ENCODE results near the gene SBK1. TPM values are rescaled to one million over a fixed set of nuclear protein-coding genes. Genes with fewer than 3 reads are reported as not detected.
"Not testable (repeated sequence)": the region's sequence is repeated elsewhere in the genome, so short reads cannot be mapped to it uniquely, and the experiment has no call there.

Gene SBK1
- not detected in 2 replicates for total RNA-seq (2014; rRNA removed; shearing (Covaris generic))

DNA sequence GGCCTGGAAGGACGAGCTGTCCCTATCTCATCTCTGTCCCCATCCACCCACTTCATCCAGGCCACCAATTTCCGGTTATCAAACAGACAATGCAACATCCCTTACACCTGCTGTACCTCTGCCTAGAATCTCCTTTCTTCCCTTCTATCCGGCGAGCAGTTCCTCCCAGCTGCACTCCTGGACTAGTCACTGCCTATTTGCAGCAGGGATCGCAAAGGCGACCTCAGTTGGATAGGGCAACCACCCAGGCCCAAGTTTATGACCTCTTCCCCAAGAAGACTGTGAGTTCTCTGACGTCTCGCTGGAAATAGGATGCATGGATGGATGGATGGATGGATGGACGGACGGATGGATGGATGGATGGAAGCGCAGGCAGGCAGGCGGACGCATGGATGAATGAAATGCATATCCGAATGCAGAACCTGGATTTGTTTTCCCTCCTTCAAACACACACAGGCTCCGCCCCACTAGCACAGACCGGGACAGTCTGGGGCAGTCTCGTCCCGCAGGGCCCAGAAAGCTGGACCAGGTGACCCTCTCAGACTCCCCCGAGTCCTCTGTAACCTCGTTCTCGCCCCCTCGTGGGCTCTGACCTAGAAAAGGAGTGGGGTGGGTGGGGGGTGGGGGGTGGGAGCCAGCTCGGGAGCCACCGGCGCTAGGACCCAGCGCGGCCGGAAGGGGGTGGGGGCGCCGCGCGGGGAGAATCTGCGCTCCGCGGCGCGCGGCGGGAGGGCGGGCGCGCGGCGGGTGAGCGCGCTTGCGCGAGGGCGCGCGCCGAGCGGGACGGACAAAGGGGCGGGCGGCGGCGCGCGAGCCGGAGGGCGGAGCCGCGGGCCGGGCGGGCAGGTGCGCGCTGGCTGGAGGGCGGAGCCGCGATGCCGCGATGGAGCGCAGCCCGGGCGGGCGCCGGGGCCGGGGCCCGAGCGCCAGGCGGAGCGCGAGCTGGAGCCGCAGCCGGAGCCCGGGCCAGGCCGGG, at the start of gene SBK1:
Gene SBK1, plus strand, starts transcription at position 875 of the 976 bp plus-strand sequence. CDS start 24,867 bp downstream, outside the sequence.
- H3K27me3 ChIP-seq (replicated peaks), result peaks cover 53% of the 10 kb centered on the region
- peaks cover 11% of the 10 kb centered on the region for H3K4me1 ChIP-seq (replicated peaks)
- H3K4me3 ChIP-seq, result peak within 1 kb of the TSS; percentile 29
- no peak within 1 kb of the TSS for H3K27ac ChIP-seq
- no peak for DNase-seq (ENCODE audit: low read depth in 1 of 2, low spot score in 2 of 2)
- H3K36me3 ChIP-seq, result no peaks in the 10 kb centered on the region
- H3K9me3 ChIP-seq (replicated peaks), result no peaks in the 10 kb centered on the region

DNA sequence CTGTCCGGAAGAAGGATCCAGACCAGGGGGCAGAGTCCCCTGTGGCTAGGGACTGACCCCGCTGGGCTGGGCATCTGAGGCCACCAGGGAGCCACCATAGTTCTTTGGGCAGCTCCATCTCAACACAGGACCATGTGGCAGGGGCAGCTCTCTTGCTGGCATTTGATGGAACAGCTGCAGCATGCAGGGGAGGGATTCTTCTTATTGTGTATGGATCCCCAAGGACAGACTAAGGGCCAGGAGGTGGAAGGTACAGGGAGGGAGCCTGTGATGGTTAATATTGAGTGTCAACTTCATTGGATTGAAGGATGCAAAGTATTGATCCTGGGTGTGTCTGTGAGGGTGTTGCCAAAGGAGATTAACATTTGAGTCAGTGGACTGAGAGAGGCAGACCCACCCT, 42.8 kb upstream of the SBK1 start:
- not testable (repeated sequence) for H3K4me1 ChIP-seq (replicated peaks); H3K36me3 ChIP-seq; H3K9me3 ChIP-seq (replicated peaks); DNase-seq (ENCODE audit: low read depth in 1 of 2, low spot score in 2 of 2); H3K27ac ChIP-seq; H3K27me3 ChIP-seq (replicated peaks); H3K4me3 ChIP-seq

DNA sequence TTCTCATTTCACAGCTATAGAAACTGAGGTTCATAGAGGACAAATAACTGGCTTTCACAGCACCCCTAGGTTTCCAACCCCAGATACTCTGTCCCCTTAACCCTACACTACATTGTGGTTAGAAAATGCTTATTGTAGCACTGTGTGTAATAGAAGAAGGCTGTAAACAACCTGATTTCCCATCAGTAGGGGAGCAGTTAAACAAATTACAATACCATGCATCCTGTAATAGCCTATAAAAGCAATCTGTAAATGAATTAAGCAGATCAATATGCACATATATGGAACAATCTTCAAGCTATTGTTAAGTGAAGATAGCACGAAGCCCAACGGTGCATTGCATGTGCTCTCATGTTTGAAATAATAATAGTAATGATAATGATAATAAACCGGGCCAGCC, 41.3 kb upstream of the SBK1 start:
- H3K27ac ChIP-seq, result no peak overlapping the region
- no peak for DNase-seq (ENCODE audit: low read depth in 1 of 2, low spot score in 2 of 2)
- peaks cover 3% of the 10 kb centered on the region; the same call in 1 of the 2 replicates for H3K27me3 ChIP-seq (replicated peaks)
- H3K4me1 ChIP-seq (replicated peaks), result no peaks in the 10 kb centered on the region
- H3K9me3 ChIP-seq (replicated peaks), result no peaks in the 10 kb centered on the region
- no peak overlapping the region for H3K4me3 ChIP-seq
- H3K36me3 ChIP-seq, result no peaks in the 10 kb centered on the region

DNA sequence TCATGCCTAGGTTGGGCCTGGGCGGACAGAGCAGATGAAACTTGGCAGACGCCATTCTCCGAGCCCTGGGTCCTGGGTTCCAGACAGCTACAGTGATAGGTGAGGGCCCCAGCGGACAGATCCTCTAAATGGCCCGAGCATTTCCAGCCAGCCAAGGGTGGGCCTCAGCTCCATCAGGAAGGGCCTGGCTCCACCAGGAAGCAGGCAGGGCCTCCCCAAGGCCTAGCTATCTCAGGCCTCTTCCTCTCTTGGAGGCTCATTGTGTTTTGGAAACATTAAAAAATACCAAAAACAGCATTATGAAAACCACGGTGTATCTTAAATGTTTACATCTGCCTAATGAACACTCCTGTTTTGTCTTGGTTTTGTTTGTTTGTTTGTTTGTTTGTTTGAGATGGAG, 38.2 kb upstream of the SBK1 start:
- Histone ChIP-seq H3K4me3 (no peak overlapping the region), H3K36me3 (no peaks in the 10 kb centered on the region), H3K4me1 (replicated peaks) (no peaks in the 10 kb centered on the region), H3K9me3 (replicated peaks) (no peaks in the 10 kb centered on the region), H3K27ac (no peak overlapping the region), H3K27me3 (replicated peaks) (peaks cover 13% of the 10 kb centered on the region)
- no peak for DNase-seq (ENCODE audit: low read depth in 1 of 2, low spot score in 2 of 2)

DNA sequence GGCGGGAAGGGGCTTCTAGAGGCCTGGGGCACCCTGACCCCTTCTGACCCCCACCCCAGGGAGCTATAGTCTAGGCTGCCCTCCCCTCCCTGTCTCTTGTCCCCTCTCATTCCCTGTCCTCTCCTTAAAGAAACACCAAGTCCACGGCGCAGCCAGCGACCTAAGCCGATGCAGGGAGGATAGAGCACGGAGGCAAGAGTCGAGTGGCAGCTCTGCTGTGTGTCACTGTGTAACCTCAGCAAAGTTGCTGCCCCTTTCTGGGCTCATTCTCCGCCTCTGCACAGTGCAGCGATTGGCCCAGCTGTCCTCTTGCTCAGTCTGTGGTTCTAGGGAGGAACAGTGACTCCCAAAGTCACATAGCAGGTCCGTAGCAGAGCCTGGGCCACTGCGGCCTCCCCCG, 36.5 kb upstream of the SBK1 start:
- no peak overlapping the region for H3K4me3 ChIP-seq

DNA sequence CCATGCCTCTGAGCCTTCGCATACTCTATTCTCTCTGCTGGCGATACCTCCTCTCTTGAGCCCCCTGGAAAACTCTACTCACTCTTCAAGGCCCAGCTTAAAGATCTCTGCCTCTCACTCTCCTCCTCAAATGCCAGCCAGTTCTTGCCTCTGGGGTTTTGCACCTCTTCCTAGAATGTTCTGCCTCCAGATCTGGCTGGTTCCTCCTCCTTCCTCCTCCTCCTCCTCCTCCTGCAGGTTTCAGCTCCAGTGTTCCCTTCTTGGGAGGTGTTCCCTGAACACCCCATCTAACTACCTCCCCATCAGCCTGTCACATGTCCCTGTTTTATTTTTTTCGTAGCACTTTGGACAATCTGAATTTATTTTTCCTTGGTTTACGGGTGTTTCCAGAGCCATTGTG, 35.1 kb upstream of the SBK1 start:
- Histone ChIP-seq H3K4me3 (no peak overlapping the region), H3K4me1 (replicated peaks) (no peaks in the 10 kb centered on the region), H3K27me3 (replicated peaks) (peaks cover 19% of the 10 kb centered on the region), H3K9me3 (replicated peaks) (no peaks in the 10 kb centered on the region), H3K36me3 (no peaks in the 10 kb centered on the region), H3K27ac (no peak overlapping the region)
- DNase-seq (ENCODE audit: low read depth in 1 of 2, low spot score in 2 of 2), result no peak

More for the DNA sequence above, 36.5 kb upstream of the SBK1 start:
- no peak for DNase-seq (ENCODE audit: low read depth in 1 of 2, low spot score in 2 of 2)
- Histone ChIP-seq H3K36me3 (no peaks in the 10 kb centered on the region), H3K4me1 (replicated peaks) (no peaks in the 10 kb centered on the region), H3K27ac (no peak overlapping the region), H3K27me3 (replicated peaks) (peaks cover 18% of the 10 kb centered on the region), H3K9me3 (replicated peaks) (no peaks in the 10 kb centered on the region)

DNA sequence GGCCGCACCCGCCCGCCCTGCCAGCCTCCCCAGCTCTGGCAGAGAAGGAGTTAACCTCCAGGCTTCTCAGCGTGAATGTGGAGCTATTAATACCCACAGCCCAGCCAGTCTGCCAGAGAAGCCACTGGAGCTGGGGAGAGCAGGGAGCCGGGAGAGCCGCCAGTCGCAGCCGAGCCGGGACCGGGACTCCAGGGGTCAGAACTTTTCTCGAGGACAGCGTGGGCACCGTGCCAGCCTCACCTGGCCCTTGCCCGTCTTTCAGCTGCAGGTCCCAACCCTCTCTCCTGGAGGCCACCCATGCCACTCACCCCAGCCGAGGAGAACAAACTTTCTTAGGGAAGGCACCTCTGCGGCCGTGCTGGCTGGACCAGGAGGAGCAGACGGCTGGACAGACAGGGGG, 33.8 kb upstream of the SBK1 start:
- DNase-seq (ENCODE audit: low read depth in 1 of 2, low spot score in 2 of 2), result no peak

DNA sequence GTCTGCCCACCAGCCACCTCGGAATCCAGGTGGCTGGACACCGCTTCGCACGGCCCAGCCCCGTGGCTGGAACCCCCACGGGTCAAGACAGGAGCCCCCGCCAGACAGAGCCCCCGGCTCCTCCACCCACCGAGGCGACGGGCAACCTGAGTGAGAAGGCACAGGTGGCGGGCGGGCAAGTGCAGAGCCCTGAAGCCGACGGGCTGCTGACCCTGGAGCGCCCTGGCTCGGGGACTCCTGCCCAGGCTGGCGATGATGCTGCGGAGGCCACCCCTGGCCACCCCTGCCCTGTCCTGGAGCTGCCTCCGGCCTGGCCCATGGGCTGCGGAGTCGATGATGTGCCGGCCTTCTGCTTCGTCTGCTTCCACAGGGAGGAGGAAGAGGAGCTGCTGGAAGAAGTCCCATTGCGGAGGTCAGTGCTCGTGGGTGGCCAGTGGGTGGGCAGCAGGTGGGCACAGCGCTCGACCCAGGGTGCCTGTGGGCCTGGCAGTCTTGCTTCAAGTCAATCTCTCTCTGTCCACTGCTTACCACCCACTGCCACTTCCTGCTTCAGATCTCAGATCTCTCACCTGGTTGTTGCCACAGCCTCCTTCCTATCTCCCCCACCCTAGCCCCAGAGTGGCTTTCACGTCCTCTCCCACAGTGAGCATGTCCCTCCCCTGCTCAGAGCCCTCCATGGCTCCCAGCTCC, 33.1 kb upstream of the SBK1 start:
- H3K27me3 ChIP-seq (replicated peaks), result peaks cover 30% of the 10 kb centered on the region
- no peak for DNase-seq (ENCODE audit: low read depth in 1 of 2, low spot score in 2 of 2)

More for the DNA sequence above, 33.8 kb upstream of the SBK1 start:
- no peak overlapping the region for H3K27ac ChIP-seq
- H3K9me3 ChIP-seq (replicated peaks), result no peaks in the 10 kb centered on the region
- no peaks in the 10 kb centered on the region for H3K4me1 ChIP-seq (replicated peaks)
- H3K4me3 ChIP-seq, result no peak overlapping the region
- H3K36me3 ChIP-seq, result no peaks in the 10 kb centered on the region
- peaks cover 30% of the 10 kb centered on the region for H3K27me3 ChIP-seq (replicated peaks)

DNA sequence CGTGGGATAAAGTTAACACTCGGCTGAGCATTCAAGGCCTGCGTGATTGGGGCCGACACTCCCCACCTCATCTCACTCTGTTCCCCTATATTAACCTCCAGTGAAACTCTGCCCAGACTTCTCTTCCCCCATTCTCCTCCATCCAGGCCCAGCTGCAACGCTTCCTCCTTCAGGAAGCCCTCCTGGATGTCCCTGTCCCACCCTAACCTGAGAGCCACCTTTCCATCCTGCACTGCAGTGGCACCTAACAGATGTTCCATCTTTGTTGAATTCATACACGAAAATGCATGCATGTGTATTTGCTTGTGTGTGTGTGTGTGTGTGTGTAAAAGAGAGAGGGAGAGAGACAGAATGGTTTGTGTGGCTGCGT, 32.6 kb upstream of the SBK1 start:
- no peaks in the 10 kb centered on the region for H3K9me3 ChIP-seq (replicated peaks)
- no peak for DNase-seq (ENCODE audit: low read depth in 1 of 2, low spot score in 2 of 2)

More for the DNA sequence above, 33.1 kb upstream of the SBK1 start:
- H3K27ac ChIP-seq, result no peak overlapping the region
- H3K4me3 ChIP-seq, result no peak overlapping the region
- H3K4me1 ChIP-seq (replicated peaks), result no peaks in the 10 kb centered on the region
- no peaks in the 10 kb centered on the region for H3K9me3 ChIP-seq (replicated peaks)
- no peaks in the 10 kb centered on the region for H3K36me3 ChIP-seq

DNA sequence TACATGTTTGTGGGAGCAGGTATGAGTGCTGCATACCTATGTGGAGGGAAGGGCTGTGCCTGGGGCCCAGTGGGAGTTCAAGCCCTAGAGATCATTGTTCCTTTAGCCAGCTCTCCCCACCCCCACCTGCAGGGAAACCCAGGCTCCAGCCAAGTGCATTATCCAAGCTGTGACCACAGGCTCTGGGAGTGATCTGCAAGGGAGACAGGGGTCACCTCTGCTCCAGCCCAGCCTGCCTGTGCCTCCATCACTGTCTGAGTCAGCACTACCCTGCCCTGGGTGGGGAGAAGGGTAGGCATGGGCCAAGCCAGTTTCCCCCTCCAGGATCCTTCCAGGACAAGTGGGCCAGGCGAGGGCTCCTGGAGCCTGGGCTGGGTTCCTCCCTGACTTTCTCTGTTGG, 32.1 kb upstream of the SBK1 start:
- Histone ChIP-seq H3K9me3 (replicated peaks) (no peaks in the 10 kb centered on the region), H3K4me3 (no peak overlapping the region), H3K27me3 (replicated peaks) (peaks cover 32% of the 10 kb centered on the region), H3K27ac (no peak overlapping the region), H3K4me1 (replicated peaks) (no peaks in the 10 kb centered on the region), H3K36me3 (no peaks in the 10 kb centered on the region)
- no peak for DNase-seq (ENCODE audit: low read depth in 1 of 2, low spot score in 2 of 2)

More for the DNA sequence above, 32.6 kb upstream of the SBK1 start:
- H3K36me3 ChIP-seq, result no peaks in the 10 kb centered on the region
- no peaks in the 10 kb centered on the region for H3K4me1 ChIP-seq (replicated peaks)
- H3K27ac ChIP-seq, result no peak overlapping the region
- peaks cover 32% of the 10 kb centered on the region for H3K27me3 ChIP-seq (replicated peaks)
- no peak overlapping the region for H3K4me3 ChIP-seq

DNA sequence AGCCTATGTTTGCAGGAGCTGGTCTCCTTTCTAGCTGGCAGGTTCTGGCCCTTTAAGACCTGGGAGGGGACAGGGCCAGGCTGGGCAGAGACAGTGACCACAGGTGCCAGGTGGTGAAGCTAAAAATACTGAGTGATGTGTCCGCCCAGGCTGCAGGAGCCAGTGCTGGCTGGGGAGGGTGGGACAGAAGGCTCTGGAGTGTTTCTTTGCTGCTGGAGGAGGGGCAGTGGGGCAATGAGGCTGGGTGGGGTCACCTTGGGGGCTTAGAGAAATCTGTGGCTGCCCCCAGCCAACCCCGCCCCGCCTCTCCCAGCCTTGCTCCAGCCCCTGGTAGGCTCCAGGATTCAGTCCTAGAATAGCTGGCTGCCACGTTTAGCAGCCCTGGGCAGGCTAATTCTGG, 30.4 kb upstream of the SBK1 start:
- H3K4me3 ChIP-seq, result no peak overlapping the region
- no peaks in the 10 kb centered on the region for H3K36me3 ChIP-seq
- DNase-seq (ENCODE audit: low read depth in 1 of 2, low spot score in 2 of 2), result no peak
- no peaks in the 10 kb centered on the region for H3K4me1 ChIP-seq (replicated peaks)
- H3K27me3 ChIP-seq (replicated peaks), result peaks cover 32% of the 10 kb centered on the region
- no peaks in the 10 kb centered on the region for H3K9me3 ChIP-seq (replicated peaks)
- no peak overlapping the region for H3K27ac ChIP-seq

DNA sequence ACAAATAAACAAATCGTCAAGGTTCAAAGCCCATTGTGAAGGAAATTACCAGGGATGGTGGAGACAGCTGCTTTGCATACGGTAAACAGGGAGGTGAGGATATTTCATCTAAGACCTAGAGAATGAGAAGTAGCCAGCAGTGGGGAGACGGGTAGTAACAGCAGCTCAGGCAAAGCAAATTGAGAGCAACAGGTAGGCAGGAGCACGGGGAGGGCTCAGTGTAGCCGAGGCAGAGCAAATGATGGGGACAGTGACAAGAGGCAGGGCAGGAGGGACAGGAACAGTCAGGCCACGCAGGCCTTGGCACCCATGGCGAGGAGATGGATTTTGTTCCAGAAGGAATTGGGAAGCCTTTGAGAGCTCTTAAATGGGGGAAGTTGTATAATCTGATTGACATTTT, 29.0 kb upstream of the SBK1 start:
- no peaks in the 10 kb centered on the region for H3K36me3 ChIP-seq
- H3K4me3 ChIP-seq, result no peak overlapping the region
- no peak for DNase-seq (ENCODE audit: low read depth in 1 of 2, low spot score in 2 of 2)
- no peaks in the 10 kb centered on the region for H3K4me1 ChIP-seq (replicated peaks)
- H3K27ac ChIP-seq, result no peak overlapping the region
- peaks cover 41% of the 10 kb centered on the region for H3K27me3 ChIP-seq (replicated peaks)
- H3K9me3 ChIP-seq (replicated peaks), result no peaks in the 10 kb centered on the region

DNA sequence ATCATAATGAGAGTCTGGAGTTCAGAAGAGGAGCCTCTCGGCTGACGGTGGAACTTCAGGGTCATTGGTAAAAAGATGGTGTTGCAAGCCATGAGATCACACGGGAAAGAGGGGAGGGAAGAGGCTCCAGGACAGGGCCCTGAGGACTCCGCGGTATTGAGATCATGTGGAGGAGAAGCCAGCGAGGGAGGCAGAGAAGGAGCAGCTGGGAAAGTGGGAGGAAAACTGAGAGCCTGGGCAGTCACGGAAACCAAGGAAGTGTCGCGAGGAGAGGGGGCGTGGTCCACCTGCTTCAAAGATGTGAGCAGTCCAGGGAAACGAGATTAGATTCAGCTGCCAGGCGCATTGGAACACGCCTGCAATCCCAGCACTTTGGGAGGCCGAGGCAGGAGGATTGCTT, 27.7 kb upstream of the SBK1 start:
- Histone ChIP-seq H3K9me3 (replicated peaks) (no peaks in the 10 kb centered on the region), H3K4me3 (no peak overlapping the region), H3K36me3 (no peaks in the 10 kb centered on the region), H3K27me3 (replicated peaks) (peaks cover 30% of the 10 kb centered on the region), H3K4me1 (replicated peaks) (no peaks in the 10 kb centered on the region), H3K27ac (no peak overlapping the region)
- DNase-seq (ENCODE audit: low read depth in 1 of 2, low spot score in 2 of 2), result no peak

DNA sequence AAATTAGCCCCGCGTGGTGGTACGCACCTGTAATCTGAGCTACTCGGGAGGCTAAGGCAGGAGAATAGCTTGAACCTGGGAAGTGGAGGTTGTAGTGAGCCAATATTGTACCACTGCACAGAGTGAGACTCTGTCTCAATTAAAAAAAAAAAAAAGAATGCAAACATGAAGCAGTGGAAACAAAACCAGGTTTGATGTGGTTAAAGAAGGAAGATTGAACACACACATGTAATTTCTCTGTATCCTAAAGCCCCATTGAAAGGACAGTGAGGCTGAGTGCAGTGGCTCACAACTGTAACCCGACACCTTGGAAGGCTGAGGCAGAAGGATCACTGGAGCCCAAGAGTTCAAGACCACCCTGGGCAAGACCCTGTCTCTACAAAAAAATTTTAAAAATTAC, 26.5 kb upstream of the SBK1 start:
- peaks cover 28% of the 10 kb centered on the region for H3K27me3 ChIP-seq (replicated peaks)
- H3K4me3 ChIP-seq, result no peak overlapping the region
- H3K36me3 ChIP-seq, result no peaks in the 10 kb centered on the region
- no peak for DNase-seq (ENCODE audit: low read depth in 1 of 2, low spot score in 2 of 2)
- no peak overlapping the region for H3K27ac ChIP-seq
- H3K9me3 ChIP-seq (replicated peaks), result no peaks in the 10 kb centered on the region; the same call in 1 of the 2 replicates
- H3K4me1 ChIP-seq (replicated peaks), result no peaks in the 10 kb centered on the region

All from SJSA1 (cell line).